Effector memory CD4-positive, alpha-beta T cell (primary cell): ENCODE measurements around the gene SLC12A7.

Experiments
- DNase-seq, 3 donors: peaks; one replicate each; pipeline ENCODE4 v3.0.0-alpha.2; 2020
- H3K27ac ChIP-seq: 2 replicates; pipeline ENCODE4 v1.7.0; 2013; ENCODE audit warnings: mild to moderate bottlenecking, low read length, moderate library complexity; ENCODE audit not compliant: insufficient read depth, poor library complexity, severe bottlenecking
- H3K27me3 ChIP-seq: replicated peaks from 2 replicates; pipeline ENCODE4 v1.7.0; 2013; ENCODE audit warnings: mild to moderate bottlenecking, low read length; ENCODE audit not compliant: insufficient read depth, control insufficient read depth, poor library complexity, severe bottlenecking
- H3K36me3 ChIP-seq: 2 replicates; pipeline ENCODE4 v1.7.0; 2013; ENCODE audit warnings: mild to moderate bottlenecking, low read length, moderate library complexity; ENCODE audit not compliant: control insufficient read depth, insufficient read depth
- H3K4me1 ChIP-seq: 2 replicates; pipeline ENCODE4 v1.7.0; 2013; ENCODE audit warnings: low read length, mild to moderate bottlenecking; ENCODE audit not compliant: control insufficient read depth, insufficient read depth, poor library complexity, severe bottlenecking
- H3K4me3 ChIP-seq: 2 replicates; pipeline ENCODE4 v1.7.0; 2013; ENCODE audit warnings: low read length, low read depth, mild to moderate bottlenecking; ENCODE audit not compliant: insufficient read depth, poor library complexity, severe bottlenecking
- H3K9me3 ChIP-seq: 2 replicates; pipeline ENCODE4 v1.7.0; 2013; ENCODE audit warnings: mild to moderate bottlenecking, low read length, moderate library complexity; ENCODE audit not compliant: control insufficient read depth

Gene SLC12A7

GRCh38 chr5:1074226-1074625, 37.6 kb downstream of the SLC12A7 start:
- no peaks in the 10 kb centered on the region for H3K4me1 ChIP-seq

GRCh38 chr5:1073239-1074102, 38.4 kb downstream of the SLC12A7 start:
- no peaks in the 10 kb centered on the region for H3K27me3 ChIP-seq
- peaks cover 49% of the 10 kb centered on the region for H3K36me3 ChIP-seq
- H3K27ac ChIP-seq: no peak overlapping the region
- no peak overlapping the region for H3K4me3 ChIP-seq
- DNase-seq: no peak
- no peaks in the 10 kb centered on the region for H3K4me1 ChIP-seq
- H3K9me3 ChIP-seq: no peaks in the 10 kb centered on the region

More at GRCh38 chr5:1074226-1074625, 37.6 kb downstream of the SLC12A7 start:
- DNase-seq: no peak
- H3K27ac ChIP-seq: no peak overlapping the region
- peaks cover 47% of the 10 kb centered on the region for H3K36me3 ChIP-seq
- H3K27me3 ChIP-seq: no peaks in the 10 kb centered on the region
- no peak overlapping the region for H3K4me3 ChIP-seq
- no peaks in the 10 kb centered on the region for H3K9me3 ChIP-seq

GRCh38 chr5:1069720-1070088, 42.2 kb downstream of the SLC12A7 start:
- no peaks in the 10 kb centered on the region for H3K9me3 ChIP-seq
- H3K36me3 ChIP-seq: peaks cover 39% of the 10 kb centered on the region
- no peaks in the 10 kb centered on the region for H3K4me1 ChIP-seq
- H3K4me3 ChIP-seq: no peak overlapping the region
- H3K27ac ChIP-seq: no peak overlapping the region
- no peaks in the 10 kb centered on the region for H3K27me3 ChIP-seq
- DNase-seq: no peak

GRCh38 chr5:1068895-1069719, 42.8 kb downstream of the SLC12A7 start:
- H3K4me3 ChIP-seq: no peak overlapping the region
- DNase-seq: no peak
- H3K36me3 ChIP-seq: peaks cover 45% of the 10 kb centered on the region

GRCh38 chr5:1068204-1068894, 43.5 kb downstream of the SLC12A7 start:
- no peak overlapping the region for H3K4me3 ChIP-seq
- no peaks in the 10 kb centered on the region for H3K4me1 ChIP-seq
- peaks cover 43% of the 10 kb centered on the region for H3K36me3 ChIP-seq
- no peaks in the 10 kb centered on the region for H3K27me3 ChIP-seq
- no peaks in the 10 kb centered on the region for H3K9me3 ChIP-seq
- no peak overlapping the region for H3K27ac ChIP-seq
- DNase-seq: no peak

More at GRCh38 chr5:1068895-1069719, 42.8 kb downstream of the SLC12A7 start:
- no peaks in the 10 kb centered on the region for H3K4me1 ChIP-seq
- no peaks in the 10 kb centered on the region for H3K9me3 ChIP-seq
- H3K27ac ChIP-seq: no peak overlapping the region
- H3K27me3 ChIP-seq: no peaks in the 10 kb centered on the region

GRCh38 chr5:1067141-1068121, 44.4 kb downstream of the SLC12A7 start:
- Histone ChIP-seq H3K27ac (no peak overlapping the region), H3K9me3 (no peaks in the 10 kb centered on the region), H3K36me3 (peaks cover 52% of the 10 kb centered on the region), H3K4me3 (no peak overlapping the region), H3K27me3 (no peaks in the 10 kb centered on the region), H3K4me1 (no peaks in the 10 kb centered on the region)
- DNase-seq: no peak

GRCh38 chr5:1066676-1067075, 45.2 kb downstream of the SLC12A7 start:
- no peak for DNase-seq
- no peaks in the 10 kb centered on the region for H3K9me3 ChIP-seq
- H3K27ac ChIP-seq: no peak overlapping the region
- H3K27me3 ChIP-seq: no peaks in the 10 kb centered on the region
- H3K36me3 ChIP-seq: peaks cover 59% of the 10 kb centered on the region
- no peaks in the 10 kb centered on the region for H3K4me1 ChIP-seq
- H3K4me3 ChIP-seq: no peak overlapping the region

GRCh38 chr5:1065891-1066650, 45.8 kb downstream of the SLC12A7 start:
- no peak for DNase-seq
- H3K36me3 ChIP-seq: peaks cover 60% of the 10 kb centered on the region

More at GRCh38 chr5:1065891-1066650, 45.8 kb downstream of the SLC12A7 start:
- H3K9me3 ChIP-seq: no peaks in the 10 kb centered on the region
- no peak overlapping the region for H3K4me3 ChIP-seq
- H3K27me3 ChIP-seq: no peaks in the 10 kb centered on the region
- H3K4me1 ChIP-seq: no peaks in the 10 kb centered on the region
- no peak overlapping the region for H3K27ac ChIP-seq
